NCI-H748 (cell line): ENCODE measurements around the gene SERPINB1.
"Not testable (repeated sequence)": the region's sequence is repeated elsewhere in the genome, so short reads cannot be mapped to it uniquely, and the experiment has no call there.

ENCODE experiments used
- DNase-seq: peaks from one replicate; lab custom pipeline; 2025; ENCODE audit not compliant: unreplicated experiment; lab: John Stamatoyannopoulos, UW

Gene SERPINB1

GRCh38 chr6:2819115-2819514, 22.5 kb downstream of the SERPINB1 start:
- no peak for DNase-seq

GRCh38 chr6:2818593-2818992, 23.1 kb downstream of the SERPINB1 start:
- peak; percentile 19 for DNase-seq

- no peak for DNase-seq
These were observed 23.7 kb downstream of the SERPINB1 start for GRCh38 chr6:2817903-2818443.

- no peak for DNase-seq
These were observed 25.5 kb downstream of the SERPINB1 start for GRCh38 chr6:2816158-2816557.

- DNase-seq, result no peak
These were observed 29.0 kb downstream of the SERPINB1 start for GRCh38 chr6:2812695-2813094.

- DNase-seq, result no peak
These were observed 31.5 kb downstream of the SERPINB1 start for GRCh38 chr6:2810092-2810671.

- DNase-seq, result no peak
These were observed 32.6 kb downstream of the SERPINB1 start for GRCh38 chr6:2809015-2809414.

GRCh38 chr6:2807342-2808090, 34.1 kb downstream of the SERPINB1 start:
- no peak for DNase-seq

GRCh38 chr6:2806644-2807043, 35.0 kb downstream of the SERPINB1 start:
- DNase-seq, result no peak

- no peak for DNase-seq
These were observed 36.6 kb downstream of the SERPINB1 start for GRCh38 chr6:2805031-2805430.

- DNase-seq, result no peak
These were observed 37.1 kb downstream of the SERPINB1 start for GRCh38 chr6:2804516-2804915.

GRCh38 chr6:2803731-2804429, 37.8 kb downstream of the SERPINB1 start:
- DNase-seq, result no peak

- DNase-seq, result no peak
These were observed 39.1 kb downstream of the SERPINB1 start for GRCh38 chr6:2802521-2803060.

GRCh38 chr6:2801687-2802086, 40.0 kb downstream of the SERPINB1 start:
- DNase-seq, result not testable (repeated sequence)

GRCh38 chr6:2800552-2801316, 40.9 kb downstream of the SERPINB1 start:
- DNase-seq, result no peak

- no peak for DNase-seq
These were observed 41.6 kb downstream of the SERPINB1 start for GRCh38 chr6:2799936-2800527.

- no peak for DNase-seq
These were observed 43.0 kb downstream of the SERPINB1 start for GRCh38 chr6:2798586-2799134.

GRCh38 chr6:2797564-2798031, 44.1 kb downstream of the SERPINB1 start:
- no peak for DNase-seq

GRCh38 chr6:2796861-2797260, 44.8 kb downstream of the SERPINB1 start:
- no peak for DNase-seq

- no peak for DNase-seq
These were observed 45.7 kb downstream of the SERPINB1 start for GRCh38 chr6:2795956-2796355.
